ENCODE measurements around the gene METTL9. TPM values are rescaled to one million over a fixed set of nuclear protein-coding genes. Genes with fewer than 3 reads are reported as not detected.

Gene METTL9
- total and polyA plus RNA-seq, 2 of the 13 experiments (the other 11 are each of a cell fraction or from before 2014, with no cell fraction given): 123 to 204 TPM

GRCh38 chr16:21628121-21628726 is 28.8 kb downstream of the METTL9 start (continued):
- TF ChIP-seq FOSL1 (CRISPR knock-in tag; IDR thresholded peaks at IDR 0.05; ENCODE audit: borderline replicate concordance): no peak
- no peak for TF ChIP-seq ZNF318 (CRISPR knock-in tag; IDR thresholded peaks at IDR 0.05)
- TF ChIP-seq ZNF75D (CRISPR knock-in tag; IDR thresholded peaks at IDR 0.05; ENCODE audit: borderline replicate concordance): no peak
- TF ChIP-seq, protein P1, sequence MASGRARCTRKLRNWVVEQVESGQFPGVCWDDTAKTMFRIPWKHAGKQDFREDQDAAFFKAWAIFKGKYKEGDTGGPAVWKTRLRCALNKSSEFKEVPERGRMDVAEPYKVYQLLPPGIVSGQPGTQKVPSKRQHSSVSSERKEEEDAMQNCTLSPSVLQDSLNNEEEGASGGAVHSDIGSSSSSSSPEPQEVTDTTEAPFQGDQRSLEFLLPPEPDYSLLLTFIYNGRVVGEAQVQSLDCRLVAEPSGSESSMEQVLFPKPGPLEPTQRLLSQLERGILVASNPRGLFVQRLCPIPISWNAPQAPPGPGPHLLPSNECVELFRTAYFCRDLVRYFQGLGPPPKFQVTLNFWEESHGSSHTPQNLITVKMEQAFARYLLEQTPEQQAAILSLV (CRISPR knock-in tag; IDR thresholded peaks at IDR 0.05; ENCODE audit: borderline replicate concordance): no peak
- no peak for TF ChIP-seq ZNF510 (CRISPR knock-in tag; IDR thresholded peaks at IDR 0.05; ENCODE audit: low read depth)
- TF ChIP-seq, protein P2, sequence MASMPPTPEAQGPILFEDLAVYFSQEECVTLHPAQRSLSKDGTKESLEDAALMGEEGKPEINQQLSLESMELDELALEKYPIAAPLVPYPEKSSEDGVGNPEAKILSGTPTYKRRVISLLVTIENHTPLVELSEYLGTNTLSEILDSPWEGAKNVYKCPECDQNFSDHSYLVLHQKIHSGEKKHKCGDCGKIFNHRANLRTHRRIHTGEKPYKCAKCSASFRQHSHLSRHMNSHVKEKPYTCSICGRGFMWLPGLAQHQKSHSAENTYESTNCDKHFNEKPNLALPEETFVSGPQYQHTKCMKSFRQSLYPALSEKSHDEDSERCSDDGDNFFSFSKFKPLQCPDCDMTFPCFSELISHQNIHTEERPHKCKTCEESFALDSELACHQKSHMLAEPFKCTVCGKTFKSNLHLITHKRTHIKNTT (CRISPR knock-in tag; IDR thresholded peaks at IDR 0.05): no peak
- TF ChIP-seq TFE3 (CRISPR knock-in tag; IDR thresholded peaks at IDR 0.05): no peak; the same call in 1 of the 2 replicates
- no peak for TF ChIP-seq ZSCAN25 (CRISPR knock-in tag; IDR thresholded peaks at IDR 0.05)
- no peak for TF ChIP-seq MZF1 (CRISPR knock-in tag; IDR thresholded peaks at IDR 0.05; ENCODE audit: borderline replicate concordance)
- no peak for TF ChIP-seq ZSCAN30 (CRISPR knock-in tag; IDR thresholded peaks at IDR 0.05)
- TF ChIP-seq PAF1 (CRISPR knock-in tag; IDR thresholded peaks at IDR 0.05): no peak
- no peak for TF ChIP-seq NAIF1 (CRISPR knock-in tag; IDR thresholded peaks at IDR 0.05; ENCODE audit: borderline replicate concordance)
- TF ChIP-seq TBP (CRISPR knock-in tag; IDR thresholded peaks at IDR 0.05): no peak

Measured in HepG2 (cell line).